Tibial artery (tissue), 4 donors: ENCODE data around the gene NRM.

Experiments
- DNase-seq, 2 donors: peaks; one replicate each; pipeline ENCODE4 v3.0.0-alpha.2; 2019
- H3K27ac ChIP-seq, 2 donors: fragments of 200-600 bp; sonication (generic) in 1 of 2; 1 replicate in 1 of 2; 2 replicates in 1 of 2; pipeline ENCODE4 v1.5.1; 2018 to 2019; ENCODE audit warnings: mild to moderate bottlenecking in 1 of 2
- H3K27me3 ChIP-seq, 2 donors: fragments of 200-600 bp; sonication (generic) in 1 of 2; one replicate each; pipeline versions ENCODE4 v1.5.1 to v1.6.0; 2016 to 2019
- H3K36me3 ChIP-seq, 3 donors: fragments of 200-600 bp; sonication (generic) in 2 of 3; one replicate each; pipeline ENCODE4 v1.5.1; 2016 to 2019; ENCODE audit warnings: mild to moderate bottlenecking in 2 of 3
- H3K4me1 ChIP-seq, 4 donors: fragments of 200-600 bp; sonication (generic) in 2 of 4; 1 replicate in 3 of 4; 2 replicates in 1 of 4; pipeline ENCODE4 v1.5.1; 2016 to 2019
- H3K4me3 ChIP-seq, 2 donors: fragments of 200-600 bp; sonication (generic) in 1 of 2; 1 replicate in 1 of 2; 2 replicates in 1 of 2; pipeline ENCODE4 v1.5.1; 2018 to 2019; ENCODE audit warnings: mild to moderate bottlenecking in 2 of 2
- H3K9me3 ChIP-seq, 3 donors: fragments of 200-600 bp; sonication (generic) in 1 of 3; one replicate each; pipeline ENCODE4 v1.5.1; 2016 to 2019
- intact Hi-C: fragments of 100-400 bp; cut with DNase I; formaldehyde crosslinking; loops from one replicate; pipeline ENCODE4 v1.15.0; 2023; ENCODE audit warnings: low total_unique reads
- TF ChIP-seq, protein P1 (sequence below), 2 experiments: fragments of 200-600 bp in 1 of 2; fragments of 450-650 bp in 1 of 2; IDR thresholded peaks; one replicate each; pipeline ENCODE4 v1.5.1; 2017 to 2019; ENCODE audit warnings: antibody characterized with exemption in 2 of 2, mild to moderate bottlenecking in 1 of 2, moderate library complexity in 1 of 2

The NRM gene

DNA sequence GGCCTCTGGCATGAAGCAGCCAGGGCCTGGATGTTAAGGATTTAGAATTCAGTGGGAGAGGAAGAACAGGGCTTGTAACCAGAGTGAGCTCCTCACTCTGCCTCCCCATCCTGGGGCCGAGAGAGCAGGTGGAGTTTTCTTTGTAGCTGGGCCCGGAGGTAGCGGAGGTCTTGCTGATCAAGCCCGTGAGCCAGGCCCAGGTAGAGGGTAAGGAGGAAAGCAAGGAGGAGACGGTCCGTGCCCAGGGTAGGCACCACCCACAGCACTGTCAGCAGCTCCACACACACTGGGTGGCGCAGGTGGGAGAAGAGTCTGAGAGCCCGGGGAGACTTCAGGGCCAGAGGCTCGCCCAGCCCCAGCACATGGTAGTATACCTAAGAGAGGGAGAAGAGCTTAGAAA is 2.2 kb downstream of the NRM start:
- peak in 1 of 2 donors; percentile 59 for DNase-seq
- H3K27me3 ChIP-seq: no peaks in the 10 kb centered on the region
- TF ChIP-seq, protein P1, sequence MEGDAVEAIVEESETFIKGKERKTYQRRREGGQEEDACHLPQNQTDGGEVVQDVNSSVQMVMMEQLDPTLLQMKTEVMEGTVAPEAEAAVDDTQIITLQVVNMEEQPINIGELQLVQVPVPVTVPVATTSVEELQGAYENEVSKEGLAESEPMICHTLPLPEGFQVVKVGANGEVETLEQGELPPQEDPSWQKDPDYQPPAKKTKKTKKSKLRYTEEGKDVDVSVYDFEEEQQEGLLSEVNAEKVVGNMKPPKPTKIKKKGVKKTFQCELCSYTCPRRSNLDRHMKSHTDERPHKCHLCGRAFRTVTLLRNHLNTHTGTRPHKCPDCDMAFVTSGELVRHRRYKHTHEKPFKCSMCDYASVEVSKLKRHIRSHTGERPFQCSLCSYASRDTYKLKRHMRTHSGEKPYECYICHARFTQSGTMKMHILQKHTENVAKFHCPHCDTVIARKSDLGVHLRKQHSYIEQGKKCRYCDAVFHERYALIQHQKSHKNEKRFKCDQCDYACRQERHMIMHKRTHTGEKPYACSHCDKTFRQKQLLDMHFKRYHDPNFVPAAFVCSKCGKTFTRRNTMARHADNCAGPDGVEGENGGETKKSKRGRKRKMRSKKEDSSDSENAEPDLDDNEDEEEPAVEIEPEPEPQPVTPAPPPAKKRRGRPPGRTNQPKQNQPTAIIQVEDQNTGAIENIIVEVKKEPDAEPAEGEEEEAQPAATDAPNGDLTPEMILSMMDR (IDR thresholded peaks at IDR 0.05): no peak
- H3K4me1 ChIP-seq: peaks cover 0 to 67% (median 39%) of the 10 kb centered on the region in 4 donors
- no peaks in the 10 kb centered on the region for H3K9me3 ChIP-seq
- H3K27ac ChIP-seq: peak overlapping the region; percentile 94 to 100
- H3K36me3 ChIP-seq: no peaks in the 10 kb centered on the region
- H3K4me3 ChIP-seq: peak overlapping the region; percentile 64 to 90
- intact Hi-C loops: no loop called here

DNA sequence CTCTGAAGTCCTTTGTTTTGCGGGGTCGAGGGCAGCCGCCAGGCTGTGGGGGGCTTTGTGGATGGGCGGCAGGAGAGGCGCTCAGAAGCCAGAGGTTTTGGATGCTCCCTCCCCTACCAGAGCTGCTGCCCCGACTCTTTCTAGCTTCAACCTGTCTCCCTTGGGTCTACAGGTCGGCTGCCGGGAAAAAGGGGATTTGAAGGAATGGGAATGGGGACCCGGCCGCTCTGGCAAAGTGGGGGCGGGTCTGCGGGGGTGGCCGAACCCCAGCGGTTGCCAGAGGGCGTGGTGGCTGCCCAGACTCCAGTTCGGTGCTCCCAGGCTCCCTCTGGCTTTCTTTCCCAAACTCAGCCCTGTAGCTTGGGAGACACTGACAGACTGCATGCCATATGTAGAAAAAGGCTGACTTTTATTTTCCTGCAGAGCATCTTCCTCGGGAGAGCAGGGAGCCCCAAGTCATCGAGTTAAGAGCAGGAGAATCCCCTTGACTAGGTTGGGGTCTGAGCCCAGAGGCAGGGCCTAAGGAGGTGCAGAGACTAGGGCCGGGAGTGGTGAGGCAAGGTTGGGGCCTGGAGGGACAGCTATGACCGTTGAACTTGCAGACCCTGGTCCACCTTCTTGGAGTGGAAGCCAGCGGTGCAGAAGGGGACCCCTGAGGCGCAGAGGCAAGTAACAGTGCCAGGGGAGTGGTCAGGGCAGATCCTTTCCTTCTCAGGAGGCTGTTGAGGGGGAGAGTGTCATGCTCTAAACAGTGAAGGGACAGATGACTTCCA is 2.9 kb downstream of the NRM start:
- Histone ChIP-seq H3K4me1 (peaks cover 0 to 75% (median 47%) of the 10 kb centered on the region in 4 donors), H3K36me3 (no peaks in the 10 kb centered on the region), H3K27ac (peak overlapping the region; percentile 94 to 100), H3K4me3 (peak overlapping the region; percentile 64 to 90), H3K27me3 (no peaks in the 10 kb centered on the region), H3K9me3 (no peaks in the 10 kb centered on the region)
- intact Hi-C loops: no loop called here
- TF ChIP-seq, protein P1 (IDR thresholded peaks at IDR 0.05): peak; percentile 24 to 33
- DNase-seq: peak; percentile 55 to 81

DNA sequence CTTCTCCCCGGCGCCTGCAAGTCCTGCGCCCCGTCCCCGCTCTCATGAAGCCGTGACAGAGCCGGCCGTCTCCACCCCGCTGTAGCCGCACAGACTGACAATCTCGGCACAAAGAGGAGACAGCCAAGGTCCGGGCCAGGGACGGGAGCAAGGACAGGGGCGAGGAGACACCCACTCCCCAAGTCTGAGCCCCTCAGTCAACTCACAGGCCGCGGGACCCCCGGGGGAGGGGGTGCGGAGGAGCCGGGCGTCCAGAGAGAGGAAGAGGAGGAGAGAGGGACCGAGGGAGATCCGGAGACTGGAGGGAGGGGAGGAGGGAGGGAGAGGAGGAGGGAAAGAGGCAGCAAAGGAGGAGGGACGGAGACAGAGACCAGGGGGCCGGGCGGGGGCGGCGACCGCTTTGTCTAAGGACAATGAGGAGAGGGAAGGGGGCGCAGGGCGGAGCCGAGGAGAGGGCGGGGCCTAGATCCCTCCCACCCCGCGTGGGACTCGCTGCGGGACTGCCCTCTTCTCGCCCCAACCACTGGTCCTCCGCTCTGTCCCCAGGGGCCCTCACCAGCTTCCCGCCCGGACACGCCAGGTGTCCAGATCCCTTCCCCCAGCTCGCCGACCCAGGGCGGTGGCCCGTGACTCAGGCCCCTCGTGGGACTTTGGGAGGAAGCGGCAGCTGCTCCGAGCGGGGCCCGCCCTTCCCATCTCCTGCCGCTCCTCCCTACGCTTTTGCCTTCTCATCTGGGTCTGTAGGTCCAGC is 3.7 kb downstream of the NRM start:
- H3K27me3 ChIP-seq: no peaks in the 10 kb centered on the region
- H3K36me3 ChIP-seq: no peaks in the 10 kb centered on the region
- intact Hi-C loops: no loop called here
- TF ChIP-seq, protein P1 (IDR thresholded peaks at IDR 0.05): no peak
- H3K9me3 ChIP-seq: no peaks in the 10 kb centered on the region
- peak overlapping the region; percentile 94 to 100 for H3K27ac ChIP-seq
- peaks cover 0 to 82% (median 51%) of the 10 kb centered on the region in 4 donors for H3K4me1 ChIP-seq
- H3K4me3 ChIP-seq: peak overlapping the region; percentile 64 to 90
- DNase-seq: peak; percentile 96 to 99

DNA sequence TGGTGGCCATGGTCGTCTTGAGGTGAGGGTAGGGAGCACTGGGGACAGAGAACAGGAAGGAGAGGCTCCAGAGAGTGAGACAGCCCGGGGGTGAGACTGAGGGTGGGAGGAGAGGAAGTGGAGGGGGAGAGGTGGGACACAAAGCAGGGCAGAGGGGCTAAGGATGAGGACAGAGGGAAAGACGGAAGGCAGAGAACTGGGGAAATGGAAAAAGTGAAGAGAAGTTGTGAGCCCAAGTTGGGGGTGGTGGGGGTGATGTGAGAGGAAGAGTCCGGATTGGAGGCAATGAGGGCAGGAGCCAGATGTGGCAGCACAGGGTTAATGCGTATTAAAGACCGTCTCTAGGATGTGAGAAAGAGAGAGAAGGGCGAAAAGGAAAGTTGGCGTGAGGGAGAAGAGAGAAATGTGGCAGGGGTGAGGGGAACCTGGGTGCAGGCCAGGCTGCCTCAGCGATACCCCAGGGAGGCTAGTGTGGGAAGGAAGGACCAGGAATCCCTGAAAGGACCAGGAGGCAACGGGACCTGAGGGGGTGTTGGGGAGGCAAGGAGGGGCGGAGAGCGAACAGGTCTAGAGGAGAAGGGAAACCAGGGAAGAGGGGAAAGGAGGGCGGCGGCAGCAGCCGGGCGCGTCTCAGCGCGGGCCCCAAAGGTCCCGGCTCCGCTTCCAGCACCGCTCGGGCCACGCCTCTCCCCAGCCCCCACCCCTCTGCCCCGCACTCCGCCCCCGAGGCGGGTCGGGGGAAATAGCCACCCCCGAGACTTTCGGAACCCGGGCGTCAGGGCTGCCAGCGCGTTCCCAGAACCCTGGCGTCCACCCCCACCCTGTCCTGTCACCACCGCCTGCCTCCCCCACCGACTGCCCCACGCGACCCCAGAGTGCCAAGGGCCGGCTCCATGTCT is 4.5 kb downstream of the NRM start, which contains the start of gene PPP1R18:
Gene PPP1R18 (minus strand): TSS at position 637 of the 899 bp plus-strand sequence. CDS start 627 bp downstream, at position 10.
- Histone ChIP-seq H3K27me3 (no peaks in the 10 kb centered on the region), H3K9me3 (no peaks in the 10 kb centered on the region), H3K4me1 (peaks cover 4 to 84% (median 55%) of the 10 kb centered on the region in 4 donors), H3K4me3 (peak within 1 kb of the TSS; percentile 64 to 90), H3K27ac (peak within 1 kb of the TSS; percentile 94 to 100), H3K36me3 (no peaks in the 10 kb centered on the region)
- intact Hi-C loops: no loop called here
- TF ChIP-seq, protein P1 (IDR thresholded peaks at IDR 0.05): no peak
- peak; percentile 88 to 95 for DNase-seq
